Aorta (tissue), 5 donors: ENCODE measurements around the gene PIP5K1C. TPM values are rescaled to one million over a fixed set of nuclear protein-coding genes. Genes with fewer than 3 reads are reported as not detected.

Experiments used
- ATAC-seq: fragments of 200-7000 bp; cut with Tn5 transposase; one replicate; pipeline ENCODE4 v1.9.1; 2022; ENCODE audit warnings: moderate library complexity; ENCODE audit not compliant: low FRiP score
- DNase-seq, 2 donors: peaks; one replicate each; pipeline ENCODE4 v3.0.0-alpha.2; 2020
- H3K27ac ChIP-seq, 2 donors: one replicate each; pipeline ENCODE4 v1.5.1; 2013; ENCODE audit warnings: low read length in 2 of 2, mild to moderate bottlenecking in 2 of 2, moderate library complexity in 2 of 2, control low read depth in 1 of 2, inconsistent platforms in 1 of 2, low read depth in 1 of 2
- H3K27me3 ChIP-seq, 2 donors: one replicate each; pipeline ENCODE4 v1.6.1; 2013; ENCODE audit warnings: control low read depth in 1 of 2, low read length in 1 of 2, mild to moderate bottlenecking in 1 of 2, moderate library complexity in 1 of 2; ENCODE audit not compliant: insufficient read depth in 2 of 2, control insufficient read depth in 1 of 2
- H3K36me3 ChIP-seq, 2 donors: one replicate each; pipeline ENCODE4 v1.6.1; 2013; ENCODE audit warnings: control low read depth in 1 of 2, low read length in 1 of 2, mild to moderate bottlenecking in 1 of 2; ENCODE audit not compliant: insufficient read depth in 2 of 2, control insufficient read depth in 1 of 2
- H3K4me1 ChIP-seq, 2 donors: one replicate each; pipeline ENCODE4 v1.6.1; 2013; ENCODE audit warnings: low read length in 2 of 2, control low read depth in 1 of 2, mild to moderate bottlenecking in 1 of 2, moderate library complexity in 1 of 2; ENCODE audit not compliant: insufficient read depth in 2 of 2, control insufficient read depth in 1 of 2
- H3K4me3 ChIP-seq, 2 donors: one replicate each; pipeline ENCODE4 v1.5.1; 2013; ENCODE audit warnings: low read length in 2 of 2, control low read depth in 1 of 2, mild to moderate bottlenecking in 1 of 2
- H3K9me3 ChIP-seq: one replicate; pipeline ENCODE4 v1.6.1; 2013; ENCODE audit warnings: mild to moderate bottlenecking, low read length; ENCODE audit not compliant: control insufficient read depth
- WGBS, 2 donors: extraction: QIAGEN DNeasy Blood & Tissue Kit; methylation state at CpG; one replicate each; pipeline ENCODE4 v1.1.7; 2013; 5-methylcytosine and 5-hydroxymethylcytosine counted together
- intact Hi-C, 2 donors: fragments of 100-400 bp; cut with DNase I; formaldehyde crosslinking; loops; one replicate each; pipeline versions ENCODE4 v1.14.2 to v1.15.0; 2022
- polyA plus RNA-seq, 2 donors: library from polyadenylated mRNA; stranded (reverse); fragments of 200-250 nt; gene quantifications; one replicate each; pipeline ENCODE4 v1.2.3, GENCODE V29; 2013
- total RNA-seq, 2 donors: library from RNA; stranded (reverse); fragmentation: NEBNext Ultra II Directional; extraction: Animal tissue kit (Norgen Biotek cat#: 25700); gene quantifications; one replicate each; pipeline ENCODE4 v1.2.1, GENCODE V29; 2021
- donor health status: healthy with polysubstance abuse.
- donor health status: Bipolar disorder and iron deficiency.
- donor health status: DM: no; HTN: no; CAD: no.
- donor health status: DM: no; HTN: no; CAD: no.
- donor health status: DM: yes; HTN: yes; CAD: no.

PIP5K1C gene
- total and polyA plus RNA-seq, 4 donors, result 25.2 to 83.3 (median 52.8) TPM

GRCh38 chr19:3737487-3738205, 37.4 kb upstream of the PIP5K1C start:
- Histone ChIP-seq H3K4me3 (no peak overlapping the region), H3K27me3 (no peaks in the 10 kb centered on the region), H3K9me3 (no peaks in the 10 kb centered on the region), H3K4me1 (no peaks in the 10 kb centered on the region), H3K27ac (no peak overlapping the region), H3K36me3 (no peaks in the 10 kb centered on the region)
- 84 to 86% methylated on average over 10 of the region's 10 CpGs for WGBS, 2 donors
- intact Hi-C loops, result no loop called here
- DNase-seq, result no peak
- no peak for ATAC-seq

- DNase-seq, result no peak
- intact Hi-C loops, result no loop called here
- 81 to 84% methylated on average over 21 of the region's 21 CpGs for WGBS, 2 donors
- H3K9me3 ChIP-seq, result no peaks in the 10 kb centered on the region
- H3K27ac ChIP-seq, result no peak overlapping the region
- no peak for ATAC-seq
- no peaks in the 10 kb centered on the region for H3K36me3 ChIP-seq
- no peaks in the 10 kb centered on the region for H3K4me1 ChIP-seq
- H3K4me3 ChIP-seq, result no peak overlapping the region
- no peaks in the 10 kb centered on the region for H3K27me3 ChIP-seq
Observed at GRCh38 chr19:3736106-3736724, 35.9 kb upstream of the PIP5K1C start.

GRCh38 chr19:3734310-3734600, 34.0 kb upstream of the PIP5K1C start:
- H3K9me3 ChIP-seq, result no peaks in the 10 kb centered on the region
- no peaks in the 10 kb centered on the region for H3K36me3 ChIP-seq
- intact Hi-C loops, result no loop called here
- no peak overlapping the region for H3K27ac ChIP-seq
- ATAC-seq (no peak), DNase-seq (no peak)
- 90 to 93% methylated on average over 14 of the region's 14 CpGs for WGBS, 2 donors
- H3K4me3 ChIP-seq, result no peak overlapping the region
- no peaks in the 10 kb centered on the region for H3K27me3 ChIP-seq
- H3K4me1 ChIP-seq, result no peaks in the 10 kb centered on the region

- no peak overlapping the region for H3K4me3 ChIP-seq
- intact Hi-C loops, result no loop called here
- 77 to 83% methylated on average over 20 of the region's 20 CpGs for WGBS, 2 donors
- DNase-seq (no peak), ATAC-seq (no peak)
- no peak overlapping the region for H3K27ac ChIP-seq
- no peaks in the 10 kb centered on the region for H3K9me3 ChIP-seq
- no peaks in the 10 kb centered on the region for H3K36me3 ChIP-seq
- no peaks in the 10 kb centered on the region for H3K27me3 ChIP-seq
- H3K4me1 ChIP-seq, result no peaks in the 10 kb centered on the region
Observed at GRCh38 chr19:3733549-3734309, 33.5 kb upstream of the PIP5K1C start.

- ATAC-seq, result no peak
- Histone ChIP-seq H3K9me3 (no peaks in the 10 kb centered on the region), H3K4me1 (no peaks in the 10 kb centered on the region), H3K27me3 (no peaks in the 10 kb centered on the region), H3K4me3 (no peak overlapping the region), H3K27ac (no peak overlapping the region), H3K36me3 (no peaks in the 10 kb centered on the region)
- 84 to 88% methylated on average over 1 of the region's 1 CpG for WGBS, 2 donors
- DNase-seq, result no peak
- intact Hi-C loops, result no loop called here
Observed at GRCh38 chr19:3732108-3732507, 31.8 kb upstream of the PIP5K1C start.

GRCh38 chr19:3730457-3730958, 30.2 kb upstream of the PIP5K1C start:
- H3K9me3 ChIP-seq, result no peaks in the 10 kb centered on the region
- ATAC-seq (no peak), DNase-seq (no peak)
- H3K4me1 ChIP-seq, result no peaks in the 10 kb centered on the region
- intact Hi-C loops, result no loop called here
- 93 to 96% methylated on average over 32 of the region's 32 CpGs for WGBS, 2 donors
- no peaks in the 10 kb centered on the region for H3K27me3 ChIP-seq
- no peaks in the 10 kb centered on the region for H3K36me3 ChIP-seq
- H3K4me3 ChIP-seq, result no peak overlapping the region
- no peak overlapping the region for H3K27ac ChIP-seq

GRCh38 chr19:3725640-3726310, 25.5 kb upstream of the PIP5K1C start:
- no peak overlapping the region for H3K4me3 ChIP-seq
- no peaks in the 10 kb centered on the region for H3K36me3 ChIP-seq
- DNase-seq (no peak), ATAC-seq (no peak)
- no peaks in the 10 kb centered on the region for H3K4me1 ChIP-seq
- H3K9me3 ChIP-seq, result no peaks in the 10 kb centered on the region
- no peak overlapping the region for H3K27ac ChIP-seq
- H3K27me3 ChIP-seq, result no peaks in the 10 kb centered on the region
- intact Hi-C loops, result loop anchor here in 1 of 2 donors (10.0 kb wide), 1 partner anchor 421 kb away; no protein-coding TSS in a partner anchor
- 19 to 21% methylated on average over 14 of the region's 14 CpGs for WGBS, 2 donors

- Histone ChIP-seq H3K4me1 (no peaks in the 10 kb centered on the region), H3K4me3 (no peak overlapping the region), H3K36me3 (no peaks in the 10 kb centered on the region), H3K27ac (no peak overlapping the region), H3K9me3 (no peaks in the 10 kb centered on the region), H3K27me3 (no peaks in the 10 kb centered on the region)
- DNase-seq (no peak), ATAC-seq (no peak)
- WGBS, 2 donors, result 61 to 66% methylated on average over 3 of the region's 3 CpGs
- intact Hi-C loops, result loop anchor here in 1 of 2 donors (10.0 kb wide), 1 partner anchor 420 kb away; no protein-coding TSS in a partner anchor
Observed at GRCh38 chr19:3725121-3725520, 24.9 kb upstream of the PIP5K1C start.
